WTC11 (cell line): Measurements from ENCODE around the gene PDRG1.

Source experiments
- CTCF ChIP-seq: fragments of 200-600 bp; IDR thresholded peaks from 2 replicates; pipeline ENCODE4 v1.8.0; 2022; ENCODE audit warnings: antibody characterized with exemption
- MXD4 ChIP-seq: fragments of 250-450 bp; sonication (Bioruptor Pico); IDR thresholded peaks from 2 replicates; pipeline ENCODE4 v1.8.0; 2021; ENCODE audit warnings: mild to moderate bottlenecking, moderate library complexity, borderline replicate concordance
- TCF7 ChIP-seq: sonication (generic); formaldehyde crosslinking; IDR thresholded peaks from 2 replicates; pipeline ENCODE4 v1.8.0; 2022; ENCODE audit warnings: mild to moderate bottlenecking, low read depth, missing genetic modification reagents, moderate library complexity
- USF2 ChIP-seq: sonication (generic); formaldehyde crosslinking; IDR thresholded peaks from 2 replicates; pipeline ENCODE4 v1.8.1; 2023; ENCODE audit warnings: mild to moderate bottlenecking, missing genetic modification reagents, moderate library complexity

- TF ChIP-seq MXD4 (CRISPR knock-in tag), result no peak
- TF ChIP-seq TCF7 (CRISPR knock-in tag), result no peak
- TF ChIP-seq CTCF, result no peak
- no peak for TF ChIP-seq USF2 (CRISPR knock-in tag)
Observed at GRCh38 chr20:31927627-31928159, 24.2 kb downstream of the PDRG1 start.
